NCI-H2081 treated with DMSO at 0.1 percent for 48 hours (cell line): ENCODE data around the gene TSPAN4.

Experiments
- DNase-seq: peaks from one replicate; lab custom pipeline; 2025; lab: John Stamatoyannopoulos, UW

Gene TSPAN4

DNA sequence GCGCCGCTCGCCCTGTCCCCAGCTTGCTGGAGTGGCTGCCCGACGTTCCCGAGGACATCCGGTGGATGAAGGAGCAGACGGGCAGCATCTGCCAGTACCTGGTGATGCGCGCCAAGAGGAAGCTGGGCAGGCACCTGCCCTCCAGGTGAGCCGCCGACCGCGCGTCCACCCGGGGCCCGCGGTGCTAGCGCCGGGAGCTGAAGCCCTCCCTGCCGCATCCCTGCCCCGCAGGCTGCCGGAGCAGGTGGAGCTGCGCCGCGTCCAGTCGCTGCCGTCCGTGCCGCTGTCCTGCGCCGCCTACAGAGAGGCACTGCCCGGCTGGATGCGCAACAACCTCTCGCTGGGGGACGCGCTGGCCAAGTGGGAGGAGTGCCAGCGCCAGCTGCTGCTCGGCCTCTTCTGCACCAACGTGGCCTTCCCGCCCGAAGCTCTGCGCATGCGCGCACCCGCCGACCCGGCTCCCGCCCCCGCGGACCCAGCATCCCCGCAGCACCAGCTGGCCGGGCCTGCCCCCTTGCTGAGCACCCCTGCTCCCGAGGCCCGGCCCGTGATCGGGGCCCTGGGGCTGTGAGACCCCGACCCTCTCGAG lies 18.3 kb upstream of the TSPAN4 start:
- DNase-seq = no peak

DNA sequence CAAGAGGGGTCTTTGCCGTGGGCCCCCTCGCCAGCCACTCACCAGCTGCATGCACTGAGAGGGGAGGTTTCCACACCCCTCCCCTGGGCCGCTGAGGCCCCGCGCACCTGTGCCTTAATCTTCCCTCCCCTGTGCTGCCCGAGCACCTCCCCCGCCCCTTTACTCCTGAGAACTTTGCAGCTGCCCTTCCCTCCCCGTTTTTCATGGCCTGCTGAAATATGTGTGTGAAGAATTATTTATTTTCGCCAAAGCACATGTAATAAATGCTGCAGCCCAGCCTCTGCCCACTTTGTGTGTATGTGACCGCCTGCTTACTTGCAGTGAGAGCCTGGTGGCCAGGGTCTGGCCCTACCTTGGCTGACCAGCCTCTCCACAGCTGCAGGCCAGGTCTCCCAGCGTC lies 17.7 kb upstream of the TSPAN4 start:
- DNase-seq = no peak

DNA sequence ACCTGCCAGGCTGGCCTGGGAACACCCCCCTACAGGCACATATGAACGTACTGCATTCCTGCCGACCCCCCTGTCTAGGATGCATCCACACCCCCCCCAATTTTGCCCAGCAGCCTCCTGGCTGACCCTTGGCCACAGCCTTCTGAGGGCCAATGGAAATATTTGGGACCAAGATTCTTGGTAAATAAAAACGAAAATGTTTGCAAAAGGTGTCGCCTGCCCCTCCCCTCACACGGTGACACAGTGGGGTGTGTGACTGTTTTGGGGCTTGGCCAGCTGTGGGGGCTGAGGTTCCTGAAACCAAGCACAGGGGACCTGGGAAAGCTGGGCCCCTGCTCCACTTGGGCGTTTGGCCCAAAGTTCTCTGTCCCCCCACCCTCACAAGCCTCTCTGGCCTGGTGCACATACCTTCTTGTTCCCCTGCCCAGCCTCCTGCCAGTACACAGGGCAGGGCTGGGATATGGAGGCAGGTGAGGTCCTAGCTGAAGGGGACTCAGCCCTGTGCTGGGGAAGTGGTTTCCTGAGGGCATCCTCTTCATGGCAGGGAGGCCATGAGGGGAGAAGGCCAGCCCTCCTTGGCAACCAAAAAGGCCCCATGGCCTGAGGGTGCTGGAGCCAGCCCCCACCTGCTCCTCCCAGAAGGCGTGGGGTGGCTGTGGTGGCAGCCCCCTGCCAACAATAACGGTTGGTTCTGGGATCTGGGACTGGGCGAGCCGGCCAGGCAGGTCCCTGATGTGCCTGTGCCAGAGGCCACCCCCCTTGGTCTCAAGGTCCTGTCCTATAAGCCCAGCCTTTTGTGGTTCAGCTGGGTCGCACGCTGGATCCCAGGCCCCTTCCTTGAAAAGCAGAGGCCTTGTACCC lies 17.1 kb upstream of the TSPAN4 start:
- DNase-seq = no peak

DNA sequence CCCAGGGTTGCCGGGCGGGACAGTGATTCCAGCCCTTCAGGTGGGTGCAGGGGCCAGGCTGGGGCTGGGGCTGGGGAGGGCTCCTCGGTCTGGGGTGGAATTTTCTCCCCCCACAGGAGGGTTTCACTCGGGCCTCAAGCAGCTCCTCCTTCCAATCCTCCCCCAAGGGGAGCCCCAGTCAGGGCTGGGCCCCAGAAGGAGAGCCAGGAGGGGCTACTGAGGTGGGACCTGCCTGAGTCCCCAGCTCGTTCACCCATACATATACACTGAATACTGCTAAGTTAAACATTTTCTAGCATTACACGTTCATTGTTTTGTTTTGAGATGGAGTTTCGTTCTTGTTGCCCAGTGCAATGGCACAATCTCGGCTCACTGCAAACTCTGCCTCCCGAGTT lies 16.4 kb upstream of the TSPAN4 start:
- no peak for DNase-seq

DNA sequence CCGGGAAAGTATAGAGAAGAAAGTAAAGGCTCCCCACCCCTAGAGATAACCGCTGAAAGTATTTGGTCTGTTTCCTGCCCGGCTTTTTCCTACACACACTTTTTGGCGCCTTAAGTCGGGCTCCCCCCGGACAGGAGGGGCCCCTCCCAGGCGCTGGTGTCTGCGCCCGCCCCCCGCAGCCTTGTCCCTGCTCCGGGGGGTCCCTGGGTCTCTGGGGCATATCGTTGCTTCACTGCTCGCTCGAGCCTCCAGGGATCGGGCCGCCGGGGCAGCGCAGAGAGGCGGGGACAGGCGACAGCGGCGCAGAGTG lies 15.9 kb upstream of the TSPAN4 start:
- no peak for DNase-seq

DNA sequence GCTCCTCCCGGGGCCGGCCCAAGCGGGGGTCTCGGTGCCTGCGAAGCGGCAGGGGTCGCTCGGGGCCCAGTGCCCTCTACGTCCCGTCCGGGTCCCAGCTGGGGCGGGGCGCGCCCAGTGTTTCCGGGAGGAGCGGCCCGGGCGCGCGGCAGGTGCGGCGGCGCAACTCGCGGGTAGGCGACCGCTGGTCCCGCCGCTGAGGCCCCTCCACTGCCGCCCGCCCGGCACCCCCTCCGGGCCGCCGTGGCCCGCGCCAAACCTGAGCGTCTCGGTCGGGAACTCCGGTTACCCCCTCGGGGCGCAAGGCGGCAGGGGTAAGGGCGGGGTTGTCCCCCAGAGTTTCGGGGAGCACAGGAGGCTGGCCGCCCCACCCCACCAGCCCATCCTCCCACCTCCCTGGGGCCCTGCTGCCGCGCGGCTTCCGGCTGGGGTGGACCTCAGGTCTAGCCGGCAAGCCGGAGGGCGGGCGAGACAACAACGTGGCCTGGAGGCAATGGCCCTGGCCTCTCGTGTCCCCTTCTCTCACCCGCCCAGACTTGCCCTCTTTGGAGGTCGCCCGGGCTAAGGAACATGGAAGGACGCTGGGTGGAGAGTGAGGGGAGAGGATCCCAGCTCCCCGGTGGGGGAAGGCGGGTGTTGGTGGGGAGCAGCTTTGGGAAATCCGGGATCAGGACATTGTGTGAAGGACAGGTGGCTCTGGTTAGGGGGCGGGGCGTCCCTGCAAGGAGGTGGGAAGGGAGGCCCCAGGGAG lies 15.3 kb upstream of the TSPAN4 start:
- no peak for DNase-seq

DNA sequence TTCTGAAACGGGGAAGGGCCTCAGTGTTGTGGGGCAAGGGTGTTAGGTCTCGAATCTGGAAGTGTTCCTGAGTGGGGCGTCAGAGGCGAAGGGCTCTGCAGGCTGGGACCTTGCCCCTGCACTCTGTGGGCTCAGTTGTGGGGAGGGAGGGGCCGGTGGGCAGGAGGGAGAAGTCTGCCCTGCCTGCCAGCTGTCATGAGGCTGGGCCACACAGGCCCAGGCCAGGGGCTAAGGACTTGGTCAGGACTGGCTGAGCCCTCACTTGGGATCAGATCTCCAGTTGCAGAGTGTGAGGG lies 14.8 kb upstream of the TSPAN4 start, which contains the start of gene CRACR2B:
TSS of gene CRACR2B (plus strand) at position 23 of the 296 bp plus-strand sequence. CDS start 689 bp downstream, outside the sequence.
- no peak for DNase-seq

DNA sequence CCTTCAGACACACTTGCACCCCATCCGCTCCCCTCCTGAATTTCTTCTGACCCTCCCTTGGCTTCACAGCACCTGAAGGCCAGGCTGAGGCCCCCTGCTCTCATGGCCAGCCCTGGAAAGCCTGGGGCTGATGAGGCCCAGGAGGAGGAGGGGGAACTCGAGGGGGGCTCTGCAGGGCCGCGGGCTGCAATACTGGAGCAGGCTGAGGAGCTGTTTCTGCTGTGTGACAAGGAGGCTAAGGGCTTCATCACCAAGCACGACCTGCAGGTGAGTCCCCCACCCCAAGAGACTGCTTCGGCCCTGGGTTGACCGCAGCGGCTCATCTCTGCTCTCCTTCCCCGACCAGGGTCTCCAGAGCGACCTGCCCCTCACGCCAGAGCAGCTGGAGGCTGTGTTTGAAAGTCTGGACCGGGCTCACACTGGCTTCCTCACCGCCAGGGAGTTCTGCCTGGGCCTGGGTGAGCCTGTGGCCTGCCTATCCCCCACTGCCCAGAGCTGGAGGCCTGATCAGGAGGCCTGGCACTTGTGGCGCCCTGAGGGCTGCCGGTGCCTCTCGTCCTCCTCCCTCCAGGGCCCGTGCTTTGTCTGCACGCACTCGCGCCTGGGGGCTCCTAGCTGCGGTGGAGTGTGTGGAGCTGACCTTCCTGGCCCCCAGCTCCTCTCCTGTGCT lies 14.0 kb upstream of the TSPAN4 start:
- no peak for DNase-seq

DNA sequence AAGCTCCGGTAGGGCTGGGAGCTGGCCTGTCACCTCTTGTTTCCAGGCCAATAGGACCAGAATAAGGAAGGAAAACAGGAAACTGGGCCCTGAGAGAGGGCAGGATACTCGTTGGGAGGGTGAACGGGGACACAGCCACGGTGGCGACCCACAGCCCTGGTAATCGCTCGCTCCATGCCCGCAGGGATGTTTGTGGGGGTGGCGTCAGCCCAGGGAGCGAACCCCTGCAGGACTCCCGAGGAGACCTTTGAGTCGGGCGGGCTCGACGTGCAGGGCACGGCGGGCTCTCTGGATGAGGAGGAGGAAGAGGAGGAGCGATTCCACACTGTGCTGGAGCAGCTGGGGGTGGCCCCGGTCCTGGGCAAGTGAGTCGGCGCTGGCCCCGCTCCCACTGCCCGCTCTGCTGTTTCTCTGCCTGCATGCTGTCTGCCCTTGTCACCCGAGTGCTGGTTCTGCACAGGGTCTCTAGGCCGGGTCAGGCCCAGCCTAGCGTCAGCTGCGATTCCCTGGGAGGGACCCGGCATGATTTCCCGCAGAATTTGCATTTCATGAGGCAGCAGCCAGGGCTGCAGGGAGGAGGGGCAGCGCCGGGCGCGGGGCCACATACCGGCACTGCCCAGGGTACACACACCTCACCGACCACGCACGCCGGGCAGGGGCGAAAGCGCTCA lies 13.3 kb upstream of the TSPAN4 start:
- no peak for DNase-seq

DNA sequence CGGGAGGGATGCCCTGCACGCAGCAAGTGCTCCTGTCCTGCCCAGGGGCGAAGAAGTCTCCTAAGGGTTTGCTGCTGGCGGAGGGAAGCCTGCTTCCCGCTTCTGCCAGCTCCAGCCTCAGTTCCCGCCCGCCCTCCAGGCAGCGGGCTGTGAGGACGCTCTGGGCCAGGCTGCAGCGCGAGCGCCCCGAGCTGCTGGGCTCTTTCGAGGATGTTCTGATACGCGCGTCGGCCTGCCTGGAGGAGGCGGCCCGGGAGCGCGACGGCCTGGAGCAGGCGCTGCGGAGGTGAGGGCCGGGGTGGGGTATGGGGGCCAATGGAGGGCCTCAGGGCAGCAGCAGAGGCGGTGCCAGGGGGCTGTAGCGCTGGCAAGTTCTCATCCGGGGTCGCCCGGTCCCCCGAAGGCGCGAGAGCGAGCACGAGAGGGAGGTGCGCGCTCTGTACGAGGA lies 12.8 kb upstream of the TSPAN4 start:
- DNase-seq = no peak

DNA sequence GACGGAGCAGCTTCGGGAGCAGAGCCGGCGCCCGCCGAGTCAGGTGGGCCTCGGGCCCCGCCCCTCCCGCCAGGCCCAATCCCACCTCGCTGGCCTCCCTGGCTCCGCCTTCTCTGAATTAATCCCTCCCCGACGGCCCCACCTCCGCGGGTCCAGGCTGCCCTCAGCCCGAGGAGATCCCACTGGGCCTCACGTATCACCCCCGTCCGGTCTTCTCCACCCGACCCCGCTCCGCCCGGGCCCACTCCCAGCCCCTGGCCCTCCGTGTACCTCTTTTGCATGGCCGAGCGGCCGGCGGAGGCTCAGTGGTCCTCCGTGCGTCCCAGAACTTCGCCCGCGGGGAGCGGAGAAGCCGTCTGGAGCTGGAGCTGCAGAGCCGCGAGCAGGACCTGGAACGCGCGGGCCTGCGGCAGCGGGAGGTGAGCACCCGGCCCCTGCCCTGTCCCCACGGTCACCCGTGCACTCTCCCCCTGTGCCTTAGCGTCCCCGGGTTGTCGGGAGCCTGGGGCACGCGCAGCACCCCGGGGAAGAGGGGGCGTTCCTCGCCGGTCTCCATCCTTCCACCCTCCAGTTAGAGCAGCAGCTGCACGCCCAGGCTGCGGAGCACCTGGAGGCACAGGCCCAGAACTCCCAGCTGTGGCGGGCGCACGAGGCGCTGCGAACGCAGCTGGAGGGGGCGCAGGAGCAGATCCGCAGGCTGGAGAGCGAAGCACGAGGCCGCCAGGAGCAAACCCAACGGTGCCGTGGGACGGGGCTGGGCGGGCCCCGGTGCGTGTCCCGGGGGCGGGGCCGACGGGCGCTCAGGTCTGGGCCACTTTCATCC lies 12.1 kb upstream of the TSPAN4 start:
- DNase-seq = no peak

DNA sequence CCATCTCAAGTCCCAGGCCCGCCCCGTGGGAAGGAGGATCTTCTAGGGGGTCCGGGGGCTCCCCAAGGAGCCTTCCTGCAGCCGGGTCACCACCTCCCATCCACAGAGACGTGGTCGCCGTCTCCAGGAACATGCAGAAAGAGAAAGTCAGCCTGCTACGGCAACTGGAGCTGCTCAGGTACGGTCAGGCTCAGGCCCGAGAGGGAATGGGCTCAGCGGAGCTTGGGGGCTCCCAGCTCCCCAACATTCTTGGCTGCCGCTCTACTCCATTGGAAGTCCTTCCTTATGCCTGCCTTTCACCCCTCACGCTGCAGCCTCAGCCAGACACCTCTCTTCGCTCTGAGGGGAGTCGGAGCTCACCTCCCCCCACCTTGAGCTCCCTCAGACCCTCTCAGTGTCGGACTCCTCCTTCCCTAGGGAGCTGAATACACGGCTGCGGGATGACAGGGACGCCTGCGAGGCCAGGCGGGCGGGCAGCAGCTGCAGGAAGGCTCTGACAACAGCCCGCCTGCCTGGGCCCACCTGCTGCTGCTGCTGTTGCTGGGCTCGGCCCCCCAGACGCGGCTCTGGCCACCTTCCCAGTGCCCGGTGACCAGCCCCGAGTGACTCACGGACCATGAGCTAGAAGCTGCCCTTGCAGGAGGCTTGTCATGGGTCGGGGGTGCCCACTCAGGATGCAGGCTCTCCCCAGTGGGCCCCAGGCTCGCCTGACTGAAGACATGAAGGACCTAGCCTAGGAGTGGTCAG lies 11.4 kb upstream of the TSPAN4 start:
- DNase-seq = no peak

DNA sequence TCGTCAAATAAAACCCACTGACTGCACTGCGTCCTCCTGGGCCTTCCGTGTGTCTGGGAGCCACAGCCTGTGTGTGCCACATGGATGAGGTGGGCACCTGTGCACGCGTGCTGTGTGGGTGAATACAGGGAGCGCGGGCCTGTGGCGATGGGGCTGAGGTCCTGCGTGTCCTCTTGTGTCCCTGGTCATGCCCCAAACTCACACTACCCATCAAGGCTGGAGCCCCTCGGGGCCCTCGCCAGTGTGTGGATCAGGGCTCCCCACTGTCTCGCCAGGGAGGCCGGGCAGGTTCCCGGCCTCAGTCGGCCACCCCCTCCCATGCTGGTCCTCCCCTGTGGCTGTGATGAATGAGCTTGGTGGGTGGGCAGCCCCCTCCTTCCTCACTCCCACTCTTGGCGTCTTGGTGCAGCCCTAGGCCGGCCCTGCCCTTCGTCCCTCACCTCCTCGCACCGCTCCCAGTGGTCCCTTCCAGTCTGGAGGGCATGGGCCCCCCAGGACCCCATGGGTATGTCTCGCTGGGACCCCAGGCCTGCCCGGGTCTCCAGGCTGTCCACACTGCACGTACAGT lies 10.6 kb upstream of the TSPAN4 start:
- DNase-seq = no peak

DNA sequence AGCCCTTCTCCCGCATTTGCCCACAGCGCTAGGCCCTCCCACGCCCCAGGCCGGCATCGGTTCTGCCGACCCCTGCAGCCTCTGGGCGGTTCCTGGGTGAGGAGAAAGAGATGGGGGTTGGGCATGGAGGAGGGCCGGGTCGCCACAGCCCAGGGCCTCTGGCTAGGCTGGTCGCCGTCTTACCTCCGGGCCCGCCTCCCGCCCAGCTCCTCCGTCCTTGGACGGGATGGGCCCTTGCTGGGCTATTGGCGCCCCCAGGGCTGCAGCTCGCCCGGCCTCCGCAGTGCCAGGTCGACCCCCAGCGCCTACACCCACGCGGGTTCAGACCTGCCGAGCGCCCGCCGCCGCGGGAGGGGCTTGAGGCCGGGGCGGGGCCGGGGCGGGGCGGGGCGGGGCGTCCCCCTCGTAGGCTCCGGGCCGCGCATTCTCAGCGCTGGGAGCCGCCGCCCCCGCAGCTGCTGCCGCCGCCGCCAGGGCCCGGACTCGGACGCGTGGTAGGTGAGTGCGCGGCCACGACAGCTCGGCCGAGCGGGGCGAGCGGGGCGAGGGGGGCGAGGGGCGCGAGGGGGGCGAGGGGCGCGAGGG lies 10.0 kb upstream of the TSPAN4 start, which contains the start of gene CD151:
TSS of gene CD151 (plus strand) at position 424 of the 585 bp plus-strand sequence. CDS start 3,118 bp downstream, outside the sequence.
- no peak for DNase-seq

DNA sequence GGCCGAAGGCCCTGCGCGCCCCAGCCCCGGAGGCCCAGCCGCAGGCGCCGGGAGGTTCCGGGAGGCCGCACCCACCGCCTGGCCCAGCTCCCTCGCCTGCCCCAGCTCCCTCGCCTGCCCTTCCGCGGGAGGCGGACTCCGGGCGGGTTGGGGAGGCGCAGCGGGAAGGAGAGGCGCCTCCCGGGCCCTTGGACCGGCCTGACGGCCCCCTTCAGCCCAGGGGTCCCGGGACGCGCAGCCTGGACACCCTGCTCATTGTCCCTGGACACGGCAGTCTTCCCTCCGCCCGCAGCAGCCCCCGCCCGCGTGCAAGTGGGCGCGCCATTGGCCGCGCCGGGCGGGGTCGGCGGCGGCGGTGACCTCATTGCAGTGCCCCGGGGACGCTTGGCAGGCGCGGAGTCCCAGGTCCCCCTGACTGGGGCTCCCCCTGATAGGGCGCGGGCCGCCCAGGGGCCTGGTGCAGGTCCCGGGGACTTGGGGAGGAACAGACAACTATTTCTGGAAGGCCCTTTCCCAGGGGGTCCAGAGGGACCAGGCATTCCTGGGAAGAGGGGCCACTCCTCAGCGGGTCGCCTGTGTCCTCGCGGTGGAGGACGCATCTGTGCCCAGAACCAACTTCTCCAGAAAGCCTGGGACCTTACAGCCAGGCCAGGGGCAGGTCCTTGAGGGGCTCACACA lies 9.4 kb upstream of the TSPAN4 start:
- no peak for DNase-seq

DNA sequence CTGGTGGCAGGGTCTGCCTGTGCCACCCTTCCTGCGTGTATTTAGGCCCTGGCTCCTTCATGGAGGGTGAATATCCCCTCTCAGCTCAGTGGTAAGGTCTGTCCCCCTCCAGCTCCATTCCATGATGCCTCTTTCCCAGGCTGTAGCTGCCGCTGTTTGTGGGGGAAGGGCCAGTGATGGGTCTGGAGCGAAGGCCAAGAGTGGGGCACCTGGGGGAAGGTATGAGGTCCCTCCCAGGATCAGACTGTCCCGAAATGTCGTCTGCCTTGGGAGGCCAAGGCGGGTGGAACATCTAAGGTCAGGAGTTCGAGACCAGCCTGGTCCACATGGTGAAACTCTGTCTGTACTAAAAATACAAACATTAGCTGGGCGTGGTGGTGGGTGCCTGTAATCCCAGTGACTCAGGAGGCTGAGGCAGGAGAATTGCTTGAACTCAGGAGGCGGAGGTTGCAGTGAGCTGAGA lies 8.8 kb upstream of the TSPAN4 start:
- DNase-seq = no peak

DNA sequence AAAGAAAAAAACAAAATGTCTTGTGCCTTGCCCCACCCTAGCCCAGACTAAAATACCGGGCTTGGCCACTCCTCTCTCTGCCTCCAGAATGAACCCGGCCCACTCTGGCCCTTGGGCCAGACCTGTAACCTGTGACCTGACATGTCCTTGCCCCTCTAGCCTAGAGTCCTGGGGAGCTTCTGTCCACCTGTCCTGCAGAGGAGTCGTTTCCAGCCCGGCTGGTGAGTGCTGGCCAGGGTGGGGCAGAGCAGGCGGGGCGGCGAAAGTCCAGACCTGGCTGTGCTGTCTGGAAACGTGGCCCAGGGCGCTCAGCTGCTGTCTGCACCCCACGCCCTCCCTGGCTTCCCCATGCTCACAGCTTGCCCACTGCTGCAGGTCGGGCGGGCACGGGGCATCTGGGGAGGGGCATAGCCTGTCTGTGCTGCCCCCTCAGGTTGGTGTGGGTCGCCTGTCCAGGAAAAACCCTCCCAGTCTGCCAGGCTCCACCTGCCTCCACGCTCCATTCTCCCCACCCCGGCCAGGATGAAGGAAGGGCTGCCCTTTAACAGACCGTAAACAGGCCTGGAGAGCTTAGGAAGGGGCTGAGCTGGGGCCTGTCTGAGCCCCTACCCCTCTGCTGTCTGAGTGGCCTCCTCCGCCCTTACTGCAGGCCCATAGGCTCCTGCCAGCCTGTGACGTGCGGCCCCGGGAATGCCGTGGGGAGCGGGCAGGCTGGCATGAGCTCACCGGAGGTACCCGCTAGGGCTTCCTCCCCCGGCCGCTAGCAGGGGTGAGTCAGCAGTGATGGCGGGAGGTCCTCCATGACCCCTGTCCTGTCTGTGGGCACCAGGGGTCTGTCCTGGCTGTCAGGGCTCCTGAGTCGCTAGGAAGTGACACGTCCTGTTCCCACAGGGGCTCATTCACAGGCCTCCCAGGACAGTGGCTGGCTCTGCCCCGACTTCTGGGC lies 8.0 kb upstream of the TSPAN4 start:
- no peak for DNase-seq

DNA sequence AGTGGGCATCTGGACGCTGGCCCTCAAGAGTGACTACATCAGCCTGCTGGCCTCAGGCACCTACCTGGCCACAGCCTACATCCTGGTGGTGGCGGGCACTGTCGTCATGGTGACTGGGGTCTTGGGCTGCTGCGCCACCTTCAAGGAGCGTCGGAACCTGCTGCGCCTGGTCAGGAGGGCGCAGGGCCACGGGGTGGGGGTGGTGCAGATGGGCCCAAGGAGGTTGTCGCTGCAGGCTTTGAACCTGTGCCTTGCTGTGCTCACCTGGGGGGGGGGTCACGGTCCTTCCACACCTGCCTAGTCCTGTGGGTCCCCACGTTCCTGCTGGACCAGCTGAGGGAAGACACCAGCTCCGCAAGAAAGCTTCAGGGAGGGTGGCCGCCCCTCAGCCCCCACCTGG lies 6.4 kb upstream of the TSPAN4 start:
- DNase-seq = no peak
